Upper lobe of left lung (tissue), 4 donors: ENCODE data around the gene STOML3.

ENCODE experiments used
- CTCF ChIP-seq, 6 experiments: fragments of 450-650 bp in 4 of 6; fragments of 200-600 bp in 2 of 6; sonication (generic) in 2 of 6; IDR thresholded peaks; one replicate each; pipeline ENCODE4 v1.5.1; 2016 to 2019; ENCODE audit warnings: antibody characterized with exemption in 6 of 6
- EP300 ChIP-seq, 4 donors: sonication (generic); formaldehyde crosslinking; IDR thresholded peaks; one replicate each; pipeline ENCODE4 v1.5.1; 2017; ENCODE audit warnings: antibody characterized with exemption in 4 of 4, control low read depth in 2 of 4

GRCh38 chr13:38933786-38934185 is 56.8 kb downstream of the STOML3 start:
- TF ChIP-seq CTCF (IDR thresholded peaks at IDR 0.05) (no peak), EP300 (IDR thresholded peaks at IDR 0.05) (no peak)
